CD4-positive, alpha-beta T cell treated with Interleukin-15 for 4 hours (primary cell): ENCODE results near the gene PTPN1.
"Not testable (repeated sequence)": the region's sequence is repeated elsewhere in the genome, so short reads cannot be mapped to it uniquely, and the experiment has no call there.

Source experiments
- DNase-seq: peaks from one replicate; pipeline ENCODE4 v3.0.0-alpha.2; 2020; ENCODE audit warnings: low spot score

Gene PTPN1

DNA sequence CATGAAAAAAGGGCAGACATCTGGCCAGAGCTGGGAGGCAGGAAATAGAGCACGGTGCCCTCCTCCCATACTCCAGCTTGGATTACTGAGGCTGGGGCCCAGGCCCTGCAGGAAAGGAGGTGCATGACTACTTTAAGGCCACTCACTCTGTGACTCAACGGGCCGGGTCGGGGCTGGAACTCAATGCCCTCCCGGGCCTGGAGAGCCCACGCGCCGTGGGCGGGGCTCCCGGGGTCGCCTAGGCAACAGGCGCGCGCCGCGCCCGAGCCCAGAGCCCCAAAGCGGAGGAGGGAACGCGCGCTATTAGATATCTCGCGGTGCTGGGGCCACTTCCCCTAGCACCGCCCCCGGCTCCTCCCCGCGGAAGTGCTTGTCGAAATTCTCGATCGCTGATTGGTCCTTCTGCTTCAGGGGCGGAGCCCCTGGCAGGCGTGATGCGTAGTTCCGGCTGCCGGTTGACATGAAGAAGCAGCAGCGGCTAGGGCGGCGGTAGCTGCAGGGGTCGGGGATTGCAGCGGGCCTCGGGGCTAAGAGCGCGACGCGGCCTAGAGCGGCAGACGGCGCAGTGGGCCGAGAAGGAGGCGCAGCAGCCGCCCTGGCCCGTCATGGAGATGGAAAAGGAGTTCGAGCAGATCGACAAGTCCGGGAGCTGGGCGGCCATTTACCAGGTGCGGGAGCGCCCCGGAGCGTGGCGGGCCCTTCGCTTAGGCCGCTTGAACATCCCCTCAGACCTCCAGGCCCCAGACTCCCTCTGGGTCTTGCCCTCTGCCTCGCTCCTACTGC, at the start of gene PTPN1:
TSS of gene PTPN1 (plus strand) at position 461 of the 783 bp plus-strand sequence. CDS start at position 606, 145 bp downstream.
- peak; percentile 99 for DNase-seq

GRCh38 chr20:50460608-50461267, 49.4 kb upstream of the PTPN1 start:
- peak; percentile 80 for DNase-seq

DNA sequence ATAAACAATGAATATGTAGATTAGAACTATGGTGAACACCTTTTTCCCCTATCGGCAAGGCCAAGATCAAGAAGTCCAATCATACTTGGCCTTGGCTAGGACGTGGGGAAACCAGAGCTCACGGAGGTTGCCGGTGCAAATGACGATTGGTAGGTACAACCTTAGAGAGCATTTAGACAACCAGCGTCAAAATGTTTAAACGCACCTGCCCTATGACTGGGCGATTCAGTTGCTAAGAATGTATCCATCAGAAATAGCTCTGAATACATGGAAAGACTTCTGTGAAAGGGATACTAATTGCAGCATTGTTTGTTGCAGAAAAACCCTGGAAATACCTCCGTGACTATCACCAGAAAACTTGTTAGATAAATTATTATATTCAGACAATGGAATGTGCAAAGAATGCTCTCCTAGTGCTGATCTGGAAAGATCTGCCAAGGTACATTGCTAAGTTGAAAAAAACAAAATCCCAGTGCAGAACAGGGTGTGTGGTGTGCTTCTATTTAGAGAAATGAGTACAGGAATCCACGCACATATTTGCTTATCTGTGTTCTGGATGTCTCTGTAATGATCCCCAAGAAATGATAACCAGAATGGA, 48.0 kb upstream of the PTPN1 start:
- DNase-seq = no peak

DNA sequence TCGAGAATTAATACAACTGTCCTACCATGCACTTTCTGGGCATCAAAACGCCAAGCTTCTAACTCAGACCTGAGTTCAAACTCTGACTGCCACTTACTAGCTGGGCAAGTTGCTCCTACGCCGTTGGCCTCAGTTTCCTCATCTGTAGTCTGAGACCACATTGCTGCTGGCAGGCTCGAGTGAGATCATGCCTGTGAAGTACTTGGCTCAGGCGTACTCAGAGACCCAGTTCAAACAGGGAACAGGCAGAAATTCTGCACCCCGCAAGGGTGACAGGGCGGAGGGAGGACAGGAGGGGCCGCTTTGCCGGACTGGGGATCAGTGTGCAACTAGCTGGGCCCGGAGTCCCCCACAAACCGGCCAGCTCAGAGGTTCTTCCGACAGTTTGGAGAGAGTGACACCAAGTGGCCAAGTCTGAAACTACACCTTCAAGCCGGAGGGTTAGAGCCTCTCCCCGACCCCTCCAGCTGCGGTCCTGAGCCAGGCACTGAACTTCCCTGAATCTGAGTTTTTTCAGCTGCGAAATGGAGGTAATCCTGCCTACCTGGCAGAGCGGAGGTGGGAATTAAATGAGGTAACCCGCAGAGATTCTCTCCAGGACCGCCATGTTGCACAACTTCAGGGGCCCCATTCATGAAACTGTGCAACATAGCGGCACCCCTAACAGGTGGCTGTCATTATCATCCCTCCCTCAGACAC, 46.0 kb upstream of the PTPN1 start:
- DNase-seq = peak; percentile 66

- no peak for DNase-seq
These were observed 45.2 kb upstream of the PTPN1 start for GRCh38 chr20:50464725-50465650.

DNA sequence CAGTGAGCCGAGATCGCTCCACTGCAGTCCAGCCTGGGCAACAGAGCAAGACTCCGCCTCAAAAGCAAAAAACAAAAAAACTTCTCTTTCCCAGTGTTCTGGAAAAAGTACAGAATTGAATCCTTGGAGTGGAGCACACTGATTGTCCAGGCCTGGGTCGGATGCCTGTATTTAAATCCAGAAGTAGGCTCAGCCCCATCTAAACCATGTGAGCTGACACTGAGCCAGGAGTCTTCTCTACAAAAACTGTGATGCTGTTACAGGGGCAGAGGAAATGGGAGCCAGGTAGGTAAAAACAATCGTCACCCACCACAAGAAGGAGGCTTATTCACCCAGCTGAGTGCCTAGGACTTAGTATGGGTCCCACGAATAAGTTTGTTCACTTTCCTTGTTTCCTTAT, 43.0 kb upstream of the PTPN1 start:
- no peak for DNase-seq

DNA sequence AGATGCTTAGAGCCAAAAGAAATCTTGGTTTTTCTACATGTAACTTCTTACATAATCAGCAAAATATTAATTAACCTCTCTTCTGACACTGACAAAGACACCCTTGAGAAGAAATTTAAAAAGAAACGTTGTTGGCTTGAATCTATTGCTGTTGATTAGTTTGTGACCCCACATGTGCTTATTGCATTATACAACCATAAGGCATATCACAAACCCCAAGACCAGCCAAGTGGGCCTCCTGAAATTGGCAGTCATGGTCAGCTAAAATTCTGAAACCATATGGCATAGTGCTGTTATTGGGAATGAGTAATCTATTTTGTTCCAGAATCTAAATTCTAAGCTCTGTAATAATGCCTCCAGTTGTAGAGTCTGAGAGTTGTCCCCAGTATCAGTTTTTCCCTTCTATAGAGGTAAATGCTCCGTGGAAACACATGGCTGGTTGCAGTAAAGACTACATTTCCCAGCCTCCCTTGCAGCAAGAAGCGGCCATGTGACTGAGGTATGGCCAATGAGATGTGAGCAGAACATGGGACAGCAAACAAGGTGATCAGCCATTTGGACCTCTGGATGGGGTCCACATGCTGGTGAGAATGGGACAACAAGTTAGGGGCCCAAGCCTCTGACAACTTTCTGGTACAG, 42.3 kb upstream of the PTPN1 start:
- DNase-seq = peak; percentile 26

- DNase-seq = no peak
These were observed 41.8 kb upstream of the PTPN1 start for GRCh38 chr20:50468378-50468798.

- DNase-seq = no peak
These were observed 40.9 kb upstream of the PTPN1 start for GRCh38 chr20:50469176-50469723.

DNA sequence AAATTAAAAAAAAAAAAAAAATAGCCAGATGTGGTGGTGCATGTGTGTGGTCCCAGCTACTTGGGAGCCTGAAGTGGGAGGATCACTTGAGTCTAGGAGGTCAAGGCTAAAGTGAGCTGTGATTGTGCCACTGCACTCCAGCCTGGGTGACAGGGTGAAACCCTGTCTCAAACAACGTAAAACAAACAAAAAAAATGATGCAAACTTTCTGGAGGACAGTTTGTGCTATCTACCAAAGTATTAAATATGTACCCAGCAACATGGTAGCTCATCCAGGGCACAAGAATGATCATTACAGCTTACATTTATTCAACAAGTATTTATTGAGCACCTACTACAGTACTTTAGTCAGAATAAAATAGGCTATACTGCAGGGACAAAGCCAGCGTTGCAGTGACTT, 40.4 kb upstream of the PTPN1 start:
- no peak for DNase-seq

- DNase-seq = no peak
These were observed 39.8 kb upstream of the PTPN1 start for GRCh38 chr20:50470264-50470858.

- peak; percentile 25 for DNase-seq
These were observed 39.0 kb upstream of the PTPN1 start for GRCh38 chr20:50471231-50471630.

DNA sequence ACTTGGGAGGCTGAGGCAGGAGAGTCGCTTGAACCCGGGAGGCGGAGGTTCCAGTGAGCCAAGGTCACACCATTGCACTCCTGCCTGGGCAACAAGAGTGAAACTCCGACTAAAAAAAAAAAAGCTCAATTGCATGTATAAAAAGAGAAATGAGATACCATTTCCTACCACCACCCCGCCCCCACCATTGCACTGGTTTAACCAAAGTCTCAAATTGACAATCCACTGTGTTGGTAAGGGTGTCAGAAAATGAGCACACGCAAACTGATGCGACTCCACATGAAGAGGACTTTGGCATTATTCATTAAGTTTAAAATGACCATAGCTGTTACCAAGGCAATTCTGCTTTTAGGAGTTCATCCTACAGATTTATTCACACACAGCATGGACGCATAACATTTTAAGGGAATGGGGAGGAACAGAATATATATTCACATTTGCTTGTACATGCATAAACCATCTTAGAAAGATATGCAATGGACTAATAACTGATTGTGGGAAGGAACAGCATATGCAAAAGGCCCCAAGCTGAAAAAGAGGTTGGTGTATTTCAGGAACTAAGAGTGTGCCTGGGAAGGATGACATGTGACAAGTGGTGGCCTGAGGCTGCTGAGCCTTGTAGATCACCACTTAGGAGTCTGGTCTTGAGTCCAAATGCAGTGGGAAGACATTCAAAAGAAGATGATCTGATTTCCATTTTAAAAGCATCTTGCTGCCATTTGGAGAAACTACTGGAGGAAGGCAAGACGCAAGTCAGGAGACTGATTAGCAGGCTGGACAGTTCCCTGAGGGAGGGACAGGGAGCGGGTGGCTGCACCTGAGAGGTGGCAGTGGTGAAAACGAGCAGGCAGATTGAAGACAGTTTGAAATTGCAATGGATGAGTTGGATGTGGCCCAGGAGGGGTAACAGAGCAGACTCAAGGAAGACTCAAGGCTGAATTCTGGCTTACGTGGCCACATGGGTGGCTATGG, 37.2 kb upstream of the PTPN1 start:
- no peak for DNase-seq

DNA sequence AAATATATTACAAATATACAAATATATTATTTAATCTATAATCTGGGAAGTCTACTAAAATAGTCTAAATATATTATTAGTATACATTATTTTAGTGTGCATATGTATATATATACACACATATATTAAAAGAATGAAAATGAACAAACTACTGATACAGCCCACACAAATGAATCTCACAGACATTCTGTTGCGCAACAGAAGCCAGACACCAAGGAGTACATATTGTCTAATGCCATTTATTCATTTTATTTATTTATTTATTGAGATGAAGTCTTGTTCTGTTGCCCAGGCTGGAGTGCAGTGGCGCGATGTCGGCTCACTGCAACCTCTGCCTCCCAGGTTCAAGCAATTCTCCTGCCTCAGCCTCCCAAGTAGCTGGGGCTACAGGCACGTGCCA, 35.8 kb upstream of the PTPN1 start:
- not testable (repeated sequence) for DNase-seq

GRCh38 chr20:50475681-50476292, 34.4 kb upstream of the PTPN1 start:
- DNase-seq = no peak

GRCh38 chr20:50477239-50477872, 32.8 kb upstream of the PTPN1 start:
- no peak for DNase-seq

GRCh38 chr20:50478162-50478990, 31.8 kb upstream of the PTPN1 start:
- peak; percentile 80 for DNase-seq
